Endodermal cell (in vitro differentiated cells): ENCODE results near the gene PI16. TPM values are rescaled to one million over a fixed set of nuclear protein-coding genes. Genes with fewer than 3 reads are reported as not detected.
"Not testable (repeated sequence)": the region's sequence is repeated elsewhere in the genome, so short reads cannot be mapped to it uniquely, and the experiment has no call there.

Experiments
- DNase-seq: peaks from one replicate; pipeline ENCODE4 v3.0.0-alpha.2; 2017
- H3K27ac ChIP-seq: 2 replicates; pipeline ENCODE4 v1.5.1; 2013; ENCODE audit warnings: mild to moderate bottlenecking, low read depth, low read length, moderate library complexity
- H3K27me3 ChIP-seq: 2 replicates; pipeline ENCODE4 v1.6.1; 2013; ENCODE audit warnings: mild to moderate bottlenecking, low read length, moderate library complexity; ENCODE audit not compliant: insufficient read depth, control insufficient read depth, poor library complexity, severe bottlenecking
- H3K36me3 ChIP-seq: 2 replicates; pipeline ENCODE4 v1.7.0; 2013; ENCODE audit warnings: mild to moderate bottlenecking, low read length, moderate library complexity; ENCODE audit not compliant: control insufficient read depth, insufficient read depth
- H3K4me1 ChIP-seq: one replicate; pipeline ENCODE4 v1.7.0; 2013; ENCODE audit warnings: low read length; ENCODE audit not compliant: control insufficient read depth, insufficient read depth
- H3K4me3 ChIP-seq: 2 replicates; pipeline ENCODE4 v1.5.1; 2013; ENCODE audit warnings: mild to moderate bottlenecking, low read length, moderate library complexity
- H3K9ac ChIP-seq: 2 replicates; pipeline ENCODE4 v1.6.1; 2013; ENCODE audit warnings: mild to moderate bottlenecking, low read length, moderate library complexity; ENCODE audit not compliant: poor library complexity, severe bottlenecking; ENCODE audit errors: extremely low read depth
- H3K9me3 ChIP-seq: 2 replicates; pipeline ENCODE4 v1.6.1; 2013; ENCODE audit warnings: mild to moderate bottlenecking, low read length, moderate library complexity; ENCODE audit not compliant: control insufficient read depth
- H3K27ac Mint-ChIP-seq: 2 replicates; pipeline ENCODE4 v1.8.0; 2020; ENCODE audit warnings: mixed read lengths
- H3K27me3 Mint-ChIP-seq: 2 replicates; pipeline ENCODE4 v1.8.0; 2021; ENCODE audit warnings: mild to moderate bottlenecking, mixed read lengths; ENCODE audit not compliant: insufficient read depth
- H3K36me3 Mint-ChIP-seq: 2 replicates; pipeline ENCODE4 v1.8.0; 2020; ENCODE audit warnings: low read depth, mixed read lengths
- H3K4me1 Mint-ChIP-seq: 2 replicates; pipeline ENCODE4 v1.8.0; 2020; ENCODE audit warnings: mixed read lengths
- H3K4me3 Mint-ChIP-seq: 2 replicates; pipeline ENCODE4 v1.8.0; 2020; ENCODE audit warnings: mild to moderate bottlenecking, moderate library complexity, mixed read lengths
- H3K9me3 Mint-ChIP-seq: 2 replicates; pipeline ENCODE4 v1.8.0; 2020; ENCODE audit warnings: mild to moderate bottlenecking, mixed read lengths
- WGBS, 2 experiments: methylation state at CpG; one replicate each; pipeline versions ENCODE4 v1.1.5 to v1.1.7; 2013; ENCODE audit warnings: missing lambda C conversion rate in 2 of 2, mixed read lengths in 1 of 2; ENCODE audit not compliant: insufficient coverage in 1 of 2, insufficient read length in 1 of 2; 5-methylcytosine and 5-hydroxymethylcytosine counted together
- total RNA-seq, 2 donors: library from RNA; stranded (reverse); fragmentation: NEBNext Ultra II Directional in 1 of 2; extraction: Animal tissue kit (Norgen Biotek cat#: 25700) in 1 of 2; gene quantifications; 2 replicates in 1 of 2; 3 replicates in 1 of 2; pipeline ENCODE4 v1.2.1, GENCODE V29; 2021
- TF ChIP-seq, protein P1 (sequence below): fragments of 200-600 bp; sonication (generic); conservative IDR thresholded peaks from 2 replicates; pipeline ENCODE4 v1.5.0; 2021; ENCODE audit warnings: antibody characterized with exemption, mild to moderate bottlenecking

Gene PI16
- total RNA-seq, 2 donors from 2014 or later, result not detected

DNA sequence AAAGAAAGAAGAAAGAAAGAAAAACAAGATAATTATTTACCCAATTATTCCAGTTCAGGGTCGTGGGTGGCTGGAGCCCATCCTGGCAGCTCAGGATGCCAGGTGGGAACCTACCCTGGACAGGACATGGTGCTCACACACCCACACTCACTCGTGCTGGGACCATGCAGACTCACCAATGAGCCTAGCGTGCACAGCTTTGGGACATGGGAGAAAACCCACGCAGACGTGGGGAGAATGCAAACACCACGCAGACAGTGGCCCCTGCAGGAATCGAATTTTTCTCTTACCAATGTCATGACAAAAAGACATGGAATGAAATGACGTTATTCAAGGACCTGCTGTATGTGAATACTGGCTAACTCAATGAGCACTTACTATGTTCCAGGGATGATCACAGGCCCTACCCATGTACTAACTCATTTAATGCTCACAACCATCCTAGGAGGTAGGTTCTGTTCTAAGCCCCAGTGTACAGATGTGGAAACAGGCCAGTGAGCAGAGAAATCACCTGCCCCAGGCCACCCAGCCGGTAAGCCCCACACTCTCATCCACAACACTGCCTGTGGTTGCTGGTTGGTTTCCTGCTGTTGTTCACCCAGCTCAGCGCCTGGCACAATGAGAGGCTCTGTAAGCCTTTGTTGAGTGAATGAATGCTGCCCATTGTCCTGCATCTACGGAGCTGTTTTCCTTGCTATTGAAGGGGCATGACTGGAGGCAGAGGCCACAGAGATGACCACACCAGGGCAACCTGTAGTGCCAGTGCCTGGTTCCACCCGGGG, 6.8 kb upstream of the PI16 start:
- Histone ChIP-seq H3K27ac (no peak overlapping the region), H3K4me1 (no peaks in the 10 kb centered on the region), H3K9me3 (no peaks in the 10 kb centered on the region), H3K9ac (no peak overlapping the region), H3K4me3 (no peak overlapping the region), H3K36me3 (no peaks in the 10 kb centered on the region), H3K27me3 (no peaks in the 10 kb centered on the region)
- DNase-seq, result peak; percentile 36
- Mint-ChIP-seq H3K27ac (no peak overlapping the region), H3K9me3 (no peaks in the 10 kb centered on the region), H3K27me3 (peaks cover 3% of the 10 kb centered on the region), H3K36me3 (no peaks in the 10 kb centered on the region), H3K4me1 (peaks cover 2% of the 10 kb centered on the region), H3K4me3 (no peak overlapping the region)
- TF ChIP-seq, protein P1, sequence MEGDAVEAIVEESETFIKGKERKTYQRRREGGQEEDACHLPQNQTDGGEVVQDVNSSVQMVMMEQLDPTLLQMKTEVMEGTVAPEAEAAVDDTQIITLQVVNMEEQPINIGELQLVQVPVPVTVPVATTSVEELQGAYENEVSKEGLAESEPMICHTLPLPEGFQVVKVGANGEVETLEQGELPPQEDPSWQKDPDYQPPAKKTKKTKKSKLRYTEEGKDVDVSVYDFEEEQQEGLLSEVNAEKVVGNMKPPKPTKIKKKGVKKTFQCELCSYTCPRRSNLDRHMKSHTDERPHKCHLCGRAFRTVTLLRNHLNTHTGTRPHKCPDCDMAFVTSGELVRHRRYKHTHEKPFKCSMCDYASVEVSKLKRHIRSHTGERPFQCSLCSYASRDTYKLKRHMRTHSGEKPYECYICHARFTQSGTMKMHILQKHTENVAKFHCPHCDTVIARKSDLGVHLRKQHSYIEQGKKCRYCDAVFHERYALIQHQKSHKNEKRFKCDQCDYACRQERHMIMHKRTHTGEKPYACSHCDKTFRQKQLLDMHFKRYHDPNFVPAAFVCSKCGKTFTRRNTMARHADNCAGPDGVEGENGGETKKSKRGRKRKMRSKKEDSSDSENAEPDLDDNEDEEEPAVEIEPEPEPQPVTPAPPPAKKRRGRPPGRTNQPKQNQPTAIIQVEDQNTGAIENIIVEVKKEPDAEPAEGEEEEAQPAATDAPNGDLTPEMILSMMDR, result no peak
- 86 to 90% methylated on average over 8 to 12 of the region's 12 CpGs for WGBS, 2 experiments

DNA sequence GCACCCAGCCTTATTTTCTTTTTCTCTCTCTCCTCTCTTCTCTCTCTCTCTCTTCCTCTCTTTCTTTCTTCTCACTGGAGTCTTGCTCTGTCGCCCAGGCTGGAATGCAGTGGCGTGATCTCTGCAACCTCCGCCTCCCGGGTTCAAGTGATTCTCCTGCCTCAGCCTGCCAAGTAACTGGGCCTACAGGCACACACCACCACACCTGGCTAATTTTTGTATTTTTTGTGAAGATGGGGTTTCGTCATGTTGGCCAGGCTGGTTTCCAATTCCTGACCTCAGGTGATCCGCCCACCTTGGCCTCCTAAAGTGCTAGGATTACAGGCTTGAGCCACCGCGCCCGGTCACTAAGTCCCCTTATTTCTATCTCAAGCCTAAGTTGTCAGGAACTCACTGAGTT, 5.5 kb upstream of the PI16 start:
- H3K36me3 Mint-ChIP-seq, H3K9ac ChIP-seq, H3K27me3 Mint-ChIP-seq, H3K9me3 ChIP-seq, H3K4me1 Mint-ChIP-seq, H3K4me3 ChIP-seq, H3K4me1 ChIP-seq, H3K36me3 ChIP-seq, H3K9me3 Mint-ChIP-seq, H3K27me3 ChIP-seq, H3K27ac ChIP-seq, H3K4me3 Mint-ChIP-seq: not testable (repeated sequence)
- H3K27ac Mint-ChIP-seq, result peak overlapping the region; percentile 32
- DNase-seq, result peak; percentile 38
- WGBS, 2 experiments, result 82 to 87% methylated on average over 4 to 9 of the region's 9 CpGs

DNA sequence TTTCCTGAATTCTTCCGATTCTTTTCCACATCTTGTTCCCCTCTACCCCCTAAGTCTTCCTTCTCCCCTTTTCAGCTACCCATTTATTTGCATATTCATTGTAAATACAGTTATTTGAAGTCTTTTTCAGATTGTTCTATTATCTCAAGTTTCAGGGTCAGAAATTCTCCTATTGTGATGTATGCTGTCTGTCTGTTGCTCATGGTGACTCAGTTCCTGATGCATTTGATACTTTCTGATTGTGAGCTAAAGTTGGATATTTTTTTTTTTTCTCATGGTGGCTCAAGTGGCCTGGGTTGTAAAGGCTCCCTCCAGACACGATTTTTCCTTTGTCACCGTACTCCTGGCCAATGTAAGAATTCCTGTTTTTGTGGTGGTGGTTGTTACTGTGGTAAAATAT, 4.9 kb upstream of the PI16 start:
- H3K4me1 Mint-ChIP-seq, result peaks cover 2% of the 10 kb centered on the region
- no peak for DNase-seq

More for the DNA sequence above, 4.9 kb upstream of the PI16 start:
- WGBS, 2 experiments, result 80 to 86% methylated on average over 1 to 3 of the region's 3 CpGs
- Mint-ChIP-seq H3K36me3 (no peaks in the 10 kb centered on the region), H3K4me3 (no peak overlapping the region), H3K27me3 (no peaks in the 10 kb centered on the region), H3K27ac (no peak overlapping the region), H3K9me3 (no peaks in the 10 kb centered on the region)
- no peak overlapping the region for H3K4me3 ChIP-seq
- no peaks in the 10 kb centered on the region for H3K27me3 ChIP-seq
- no peaks in the 10 kb centered on the region for H3K9me3 ChIP-seq
- TF ChIP-seq, protein P1, result no peak
- no peak overlapping the region for H3K27ac ChIP-seq
- H3K9ac ChIP-seq, result no peak overlapping the region
- no peaks in the 10 kb centered on the region for H3K4me1 ChIP-seq
- no peaks in the 10 kb centered on the region for H3K36me3 ChIP-seq
